ENCODE results near the gene TRPT1. TPM values are rescaled to one million over a fixed set of nuclear protein-coding genes. Genes with fewer than 3 reads are reported as not detected.
A peak's percentile ranks its signal among the peaks of the same experiment; 100 is the strongest.

TRPT1 gene
- total and polyA plus RNA-seq, 9 of the 15 experiments (the other 6 are each of a cell fraction or from before 2014, with no cell fraction given), result 4.6 to 41.7 (median 23.1) TPM

DNA sequence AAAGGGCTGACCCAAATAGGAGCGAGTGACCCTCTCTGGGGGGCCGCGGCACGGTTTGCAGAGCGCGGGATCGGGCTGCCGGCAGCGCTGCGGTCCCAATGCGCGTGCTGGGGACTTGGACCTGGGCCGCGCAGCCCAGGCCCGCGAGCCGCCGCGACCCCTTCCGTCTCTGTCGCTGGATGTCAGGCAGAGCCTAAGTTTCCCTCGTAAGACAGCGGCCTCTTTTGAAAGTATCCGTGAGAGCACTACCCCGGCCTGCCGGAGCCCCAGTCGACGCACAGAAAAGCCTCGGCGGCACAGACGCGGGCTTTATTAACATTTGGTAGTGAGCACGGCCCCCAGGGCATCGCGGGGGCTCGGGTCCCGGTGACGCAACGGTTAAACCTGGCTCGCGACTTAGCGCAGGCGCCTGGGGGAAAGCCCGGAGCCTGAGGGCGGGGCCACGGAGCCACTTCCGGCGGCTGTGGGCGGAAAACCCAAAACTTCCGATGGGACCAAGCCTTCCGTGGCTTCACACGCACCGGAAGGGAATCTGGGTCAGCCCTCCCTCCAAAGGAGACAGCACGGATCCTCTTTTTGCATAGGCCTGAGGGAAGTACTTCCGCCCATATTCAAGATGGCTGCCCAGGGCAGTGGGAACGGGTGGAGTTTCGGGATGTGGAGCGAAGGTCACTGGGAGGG lies 43.7 kb upstream of the TRPT1 start (continued):
- TF ChIP-seq, protein P1, sequence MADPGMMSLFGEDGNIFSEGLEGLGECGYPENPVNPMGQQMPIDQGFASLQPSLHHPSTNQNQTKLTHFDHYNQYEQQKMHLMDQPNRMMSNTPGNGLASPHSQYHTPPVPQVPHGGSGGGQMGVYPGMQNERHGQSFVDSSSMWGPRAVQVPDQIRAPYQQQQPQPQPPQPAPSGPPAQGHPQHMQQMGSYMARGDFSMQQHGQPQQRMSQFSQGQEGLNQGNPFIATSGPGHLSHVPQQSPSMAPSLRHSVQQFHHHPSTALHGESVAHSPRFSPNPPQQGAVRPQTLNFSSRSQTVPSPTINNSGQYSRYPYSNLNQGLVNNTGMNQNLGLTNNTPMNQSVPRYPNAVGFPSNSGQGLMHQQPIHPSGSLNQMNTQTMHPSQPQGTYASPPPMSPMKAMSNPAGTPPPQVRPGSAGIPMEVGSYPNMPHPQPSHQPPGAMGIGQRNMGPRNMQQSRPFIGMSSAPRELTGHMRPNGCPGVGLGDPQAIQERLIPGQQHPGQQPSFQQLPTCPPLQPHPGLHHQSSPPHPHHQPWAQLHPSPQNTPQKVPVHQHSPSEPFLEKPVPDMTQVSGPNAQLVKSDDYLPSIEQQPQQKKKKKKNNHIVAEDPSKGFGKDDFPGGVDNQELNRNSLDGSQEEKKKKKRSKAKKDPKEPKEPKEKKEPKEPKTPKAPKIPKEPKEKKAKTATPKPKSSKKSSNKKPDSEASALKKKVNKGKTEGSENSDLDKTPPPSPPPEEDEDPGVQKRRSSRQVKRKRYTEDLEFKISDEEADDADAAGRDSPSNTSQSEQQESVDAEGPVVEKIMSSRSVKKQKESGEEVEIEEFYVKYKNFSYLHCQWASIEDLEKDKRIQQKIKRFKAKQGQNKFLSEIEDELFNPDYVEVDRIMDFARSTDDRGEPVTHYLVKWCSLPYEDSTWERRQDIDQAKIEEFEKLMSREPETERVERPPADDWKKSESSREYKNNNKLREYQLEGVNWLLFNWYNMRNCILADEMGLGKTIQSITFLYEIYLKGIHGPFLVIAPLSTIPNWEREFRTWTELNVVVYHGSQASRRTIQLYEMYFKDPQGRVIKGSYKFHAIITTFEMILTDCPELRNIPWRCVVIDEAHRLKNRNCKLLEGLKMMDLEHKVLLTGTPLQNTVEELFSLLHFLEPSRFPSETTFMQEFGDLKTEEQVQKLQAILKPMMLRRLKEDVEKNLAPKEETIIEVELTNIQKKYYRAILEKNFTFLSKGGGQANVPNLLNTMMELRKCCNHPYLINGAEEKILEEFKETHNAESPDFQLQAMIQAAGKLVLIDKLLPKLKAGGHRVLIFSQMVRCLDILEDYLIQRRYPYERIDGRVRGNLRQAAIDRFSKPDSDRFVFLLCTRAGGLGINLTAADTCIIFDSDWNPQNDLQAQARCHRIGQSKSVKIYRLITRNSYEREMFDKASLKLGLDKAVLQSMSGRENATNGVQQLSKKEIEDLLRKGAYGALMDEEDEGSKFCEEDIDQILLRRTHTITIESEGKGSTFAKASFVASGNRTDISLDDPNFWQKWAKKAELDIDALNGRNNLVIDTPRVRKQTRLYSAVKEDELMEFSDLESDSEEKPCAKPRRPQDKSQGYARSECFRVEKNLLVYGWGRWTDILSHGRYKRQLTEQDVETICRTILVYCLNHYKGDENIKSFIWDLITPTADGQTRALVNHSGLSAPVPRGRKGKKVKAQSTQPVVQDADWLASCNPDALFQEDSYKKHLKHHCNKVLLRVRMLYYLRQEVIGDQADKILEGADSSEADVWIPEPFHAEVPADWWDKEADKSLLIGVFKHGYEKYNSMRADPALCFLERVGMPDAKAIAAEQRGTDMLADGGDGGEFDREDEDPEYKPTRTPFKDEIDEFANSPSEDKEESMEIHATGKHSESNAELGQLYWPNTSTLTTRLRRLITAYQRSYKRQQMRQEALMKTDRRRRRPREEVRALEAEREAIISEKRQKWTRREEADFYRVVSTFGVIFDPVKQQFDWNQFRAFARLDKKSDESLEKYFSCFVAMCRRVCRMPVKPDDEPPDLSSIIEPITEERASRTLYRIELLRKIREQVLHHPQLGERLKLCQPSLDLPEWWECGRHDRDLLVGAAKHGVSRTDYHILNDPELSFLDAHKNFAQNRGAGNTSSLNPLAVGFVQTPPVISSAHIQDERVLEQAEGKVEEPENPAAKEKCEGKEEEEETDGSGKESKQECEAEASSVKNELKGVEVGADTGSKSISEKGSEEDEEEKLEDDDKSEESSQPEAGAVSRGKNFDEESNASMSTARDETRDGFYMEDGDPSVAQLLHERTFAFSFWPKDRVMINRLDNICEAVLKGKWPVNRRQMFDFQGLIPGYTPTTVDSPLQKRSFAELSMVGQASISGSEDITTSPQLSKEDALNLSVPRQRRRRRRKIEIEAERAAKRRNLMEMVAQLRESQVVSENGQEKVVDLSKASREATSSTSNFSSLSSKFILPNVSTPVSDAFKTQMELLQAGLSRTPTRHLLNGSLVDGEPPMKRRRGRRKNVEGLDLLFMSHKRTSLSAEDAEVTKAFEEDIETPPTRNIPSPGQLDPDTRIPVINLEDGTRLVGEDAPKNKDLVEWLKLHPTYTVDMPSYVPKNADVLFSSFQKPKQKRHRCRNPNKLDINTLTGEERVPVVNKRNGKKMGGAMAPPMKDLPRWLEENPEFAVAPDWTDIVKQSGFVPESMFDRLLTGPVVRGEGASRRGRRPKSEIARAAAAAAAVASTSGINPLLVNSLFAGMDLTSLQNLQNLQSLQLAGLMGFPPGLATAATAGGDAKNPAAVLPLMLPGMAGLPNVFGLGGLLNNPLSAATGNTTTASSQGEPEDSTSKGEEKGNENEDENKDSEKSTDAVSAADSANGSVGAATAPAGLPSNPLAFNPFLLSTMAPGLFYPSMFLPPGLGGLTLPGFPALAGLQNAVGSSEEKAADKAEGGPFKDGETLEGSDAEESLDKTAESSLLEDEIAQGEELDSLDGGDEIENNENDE (IDR thresholded peaks at IDR 0.05; ENCODE audit: low read depth, low read length), result no peak
- TF ChIP-seq ETV1 (tag; conservative IDR thresholded peaks at IDR 0.05; ENCODE audit: low read depth) (peak; percentile 96), ZNF280A (IDR thresholded peaks at IDR 0.05; ENCODE audit: low read depth, partially characterized antibody) (no peak), NFYB (IDR thresholded peaks at IDR 0.05; ENCODE audit: extremely low read depth, insufficient read length) (no peak), L3MBTL2 (IDR thresholded peaks at IDR 0.05) (peak; percentile 63; the same call in 1 of the 2 replicates), ZNF316 (IDR thresholded peaks at IDR 0.05) (no peak), ZFP1 (CRISPR knock-in tag; IDR thresholded peaks at IDR 0.05) (peak; percentile 29; the same call in 1 of the 2 replicates), MYNN (IDR thresholded peaks at IDR 0.05) (0 out of 2 replicates have a peak, but pooled peaks have one; percentile 7), MYNN (CRISPR knock-in tag; IDR thresholded peaks at IDR 0.05) (no peak), NCOA6 (IDR thresholded peaks at IDR 0.05) (no peak), GTF2F1 (IDR thresholded peaks at IDR 0.05; ENCODE audit: low read depth, low read length) (no peak; the same call in 1 of the 2 replicates), JUNB (CRISPR knock-in tag; conservative IDR thresholded peaks at IDR 0.05) (no peak), SMARCB1 (IDR thresholded peaks at IDR 0.05; ENCODE audit: insufficient read length, low read depth) (no peak), GTF2A2 (tag; IDR thresholded peaks at IDR 0.05) (no peak), SPI1 (IDR thresholded peaks at IDR 0.05; ENCODE audit: borderline replicate concordance, low read depth, low read length) (peak; percentile 57; the same call in 1 of the 2 replicates)
